Ishikawa (cell line): ENCODE measurements around the gene ZNF385C.

Source experiments
- CEBPB ChIP-seq: IDR thresholded peaks from 2 replicates; pipeline ENCODE4 v1.6.1; 2012
- CREB1 ChIP-seq: IDR thresholded peaks from 2 replicates; pipeline ENCODE4 v1.6.1; 2012; ENCODE audit warnings: low read depth
- EGR1 ChIP-seq: IDR thresholded peaks from 2 replicates; pipeline ENCODE4 v1.6.1; 2012
- EP300 ChIP-seq: IDR thresholded peaks from 2 replicates; pipeline ENCODE4 v1.6.1; 2012; ENCODE audit warnings: borderline replicate concordance
- FOXM1 ChIP-seq: IDR thresholded peaks from 2 replicates; pipeline ENCODE4 v1.6.1; 2012; ENCODE audit warnings: low read depth, borderline replicate concordance
- MAX ChIP-seq: IDR thresholded peaks from 2 replicates; pipeline ENCODE4 v1.6.1; 2012
- NFIC ChIP-seq: IDR thresholded peaks from 2 replicates; pipeline ENCODE4 v1.6.1; 2012
- RAD21 ChIP-seq: IDR thresholded peaks from 2 replicates; pipeline ENCODE4 v1.6.1; 2012; ENCODE audit warnings: low read depth
- REST ChIP-seq: IDR thresholded peaks from 2 replicates; pipeline ENCODE4 v1.6.1; 2012; ENCODE audit warnings: low read depth, mild to moderate bottlenecking
- TAF1 ChIP-seq: IDR thresholded peaks from 2 replicates; pipeline ENCODE4 v1.6.1; 2012; ENCODE audit warnings: low read depth, mild to moderate bottlenecking
- TCF12 ChIP-seq: IDR thresholded peaks from 2 replicates; pipeline ENCODE4 v1.6.1; 2012; ENCODE audit warnings: low read depth
- TEAD4 ChIP-seq: IDR thresholded peaks from 2 replicates; pipeline ENCODE4 v1.6.1; 2012
- USF1 ChIP-seq: IDR thresholded peaks from 2 replicates; pipeline ENCODE4 v1.6.1; 2012
- YY1 ChIP-seq: IDR thresholded peaks from 2 replicates; pipeline ENCODE4 v1.6.1; 2012; ENCODE audit warnings: low read depth

- no peak for TF ChIP-seq TEAD4
- TF ChIP-seq EP300: no peak
- no peak for TF ChIP-seq REST
- TF ChIP-seq RAD21: no peak
- no peak for TF ChIP-seq YY1
- TF ChIP-seq FOXM1: no peak
- no peak for TF ChIP-seq EGR1
- TF ChIP-seq TAF1: no peak
- TF ChIP-seq CREB1: no peak
- no peak for TF ChIP-seq MAX
- TF ChIP-seq USF1: no peak
- TF ChIP-seq NFIC: no peak
- TF ChIP-seq TCF12: no peak
- TF ChIP-seq CEBPB: no peak
Measured at GRCh38 chr17:42040818-42041217, 57.5 kb downstream of the ZNF385C start.
